ENCODE measurements around the gene MYBPC2.
"Not testable (repeated sequence)": the region's sequence is repeated elsewhere in the genome, so short reads cannot be mapped to it uniquely, and the experiment has no call there.

MYBPC2 gene

DNA sequence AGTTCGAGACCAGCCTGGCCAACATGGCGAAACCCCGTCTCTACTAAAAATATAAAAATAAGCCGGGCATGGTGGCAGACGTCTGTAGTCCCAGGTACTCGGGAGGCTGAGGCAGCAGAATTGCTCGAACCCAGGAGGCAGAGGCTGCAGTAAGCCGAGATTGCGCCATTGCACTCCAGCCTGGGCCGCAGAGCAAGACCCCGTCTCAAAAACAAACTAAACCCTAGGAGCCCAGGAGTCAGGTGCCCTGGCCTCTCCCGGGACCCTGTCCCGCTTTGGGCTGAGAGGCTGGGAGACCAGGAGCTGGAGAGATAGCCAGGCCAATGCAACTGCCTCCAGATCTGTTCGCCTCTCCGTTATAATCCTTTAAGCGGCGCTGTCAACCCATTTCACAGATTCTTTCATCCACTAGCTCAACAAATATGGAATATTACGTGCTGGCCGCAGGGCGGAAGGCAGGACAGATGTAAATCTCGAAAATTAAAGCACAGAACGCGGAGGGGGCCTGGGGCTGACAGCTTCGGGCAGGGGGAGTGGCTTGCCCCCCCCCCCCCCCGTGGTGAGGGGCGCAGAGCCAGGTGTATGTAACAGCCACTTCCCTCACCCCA lies 5.3 kb upstream of the MYBPC2 start:
- DNase-seq (ENCODE audit: low read depth in 4 of 4, low spot score in 1 of 4), result no peak

- peak in 1 of 4 experiments; percentile 37 for DNase-seq (ENCODE audit: low read depth in 4 of 4, low spot score in 1 of 4)
Observed at GRCh38 chr19:50427997-50428425, 4.7 kb upstream of the MYBPC2 start.

GRCh38 chr19:50428772-50429463 lies 3.8 kb upstream of the MYBPC2 start:
- no peak for DNase-seq (ENCODE audit: low read depth in 4 of 4, low spot score in 1 of 4)

DNA sequence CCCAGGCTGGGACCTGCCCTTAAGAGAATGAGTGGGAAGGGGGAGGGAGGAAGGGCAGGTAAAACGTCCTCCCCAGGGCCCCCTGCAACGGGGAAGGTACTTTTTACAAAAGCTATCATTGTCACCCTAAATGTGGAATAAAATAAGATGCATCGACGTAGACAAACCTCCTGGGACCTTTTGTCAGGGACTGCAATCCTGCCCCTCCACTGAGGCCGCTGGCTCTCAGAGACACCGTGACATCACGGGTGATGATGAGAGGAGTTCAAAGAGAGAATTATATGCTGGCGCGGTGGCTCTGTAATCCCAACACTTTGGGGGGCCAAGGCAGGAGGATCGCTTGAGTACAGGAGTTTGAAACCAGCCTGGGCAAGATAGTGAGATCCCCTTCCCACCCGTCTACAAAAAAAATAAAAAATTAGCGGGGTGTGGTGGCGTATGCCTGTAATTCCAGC lies 1.8 kb upstream of the MYBPC2 start:
- DNase-seq (ENCODE audit: low read depth in 4 of 4, low spot score in 1 of 4), result no peak

GRCh38 chr19:50431343-50432220 lies 1.1 kb upstream of the MYBPC2 start:
- peak; percentile 70 to 82 (median 78) for DNase-seq (ENCODE audit: low read depth in 4 of 4, low spot score in 1 of 4)

- no peak for DNase-seq (ENCODE audit: low read depth in 4 of 4, low spot score in 1 of 4)
Observed at GRCh38 chr19:50433201-50434180, 799 bp downstream of the MYBPC2 start.

DNA sequence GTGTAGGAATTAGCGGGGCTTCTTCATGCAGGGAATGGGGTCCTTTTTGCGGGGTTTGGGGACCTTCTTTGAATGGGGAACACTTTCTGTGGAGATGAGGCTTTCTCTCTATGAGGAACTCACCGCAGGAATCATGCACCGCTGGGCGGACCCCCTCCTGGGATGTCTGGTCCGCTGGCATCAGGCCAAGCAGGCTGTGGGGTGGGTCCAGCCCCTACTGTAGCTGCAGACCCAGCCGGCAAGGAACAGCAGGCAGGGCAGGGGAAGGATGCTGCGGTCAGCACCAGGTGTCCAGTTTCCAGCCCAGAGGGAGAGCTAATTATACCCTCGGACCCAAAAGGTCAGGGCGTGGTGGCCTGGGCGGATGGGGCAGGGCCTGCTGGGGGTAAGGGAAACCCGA lies 1.8 kb downstream of the MYBPC2 start:
- no peak for DNase-seq (ENCODE audit: low read depth in 4 of 4, low spot score in 1 of 4)

GRCh38 chr19:50435221-50435620 lies 2.5 kb downstream of the MYBPC2 start:
- DNase-seq (ENCODE audit: low read depth in 4 of 4, low spot score in 1 of 4), result no peak

GRCh38 chr19:50435627-50436026 lies 2.9 kb downstream of the MYBPC2 start:
- DNase-seq (ENCODE audit: low read depth in 4 of 4, low spot score in 1 of 4), result no peak

DNA sequence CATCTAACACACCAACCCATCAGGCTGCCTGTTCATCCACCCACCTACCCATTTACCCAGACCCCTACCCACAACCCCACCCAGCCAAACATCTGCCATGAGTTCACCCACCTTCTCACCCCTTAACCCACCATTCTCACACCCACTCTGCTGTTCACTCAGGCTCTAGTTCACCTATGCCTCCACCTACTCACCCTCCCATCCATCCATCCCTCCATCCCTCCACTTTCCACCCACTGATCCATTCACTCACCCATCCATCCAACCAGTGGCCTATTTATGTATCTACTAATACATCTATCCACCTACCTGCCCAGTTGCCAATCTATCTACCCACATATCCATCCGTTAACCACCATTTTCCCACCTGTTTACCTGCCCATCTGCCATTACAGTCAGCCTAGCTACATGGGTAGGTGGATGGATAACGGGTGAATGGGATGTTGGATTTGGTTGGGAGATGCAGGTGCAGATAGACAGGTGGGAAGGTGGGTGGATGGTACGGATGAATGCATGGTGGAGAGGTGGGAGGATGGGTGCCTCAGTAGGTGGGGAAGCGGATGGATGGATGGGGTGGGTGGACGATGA lies 5.3 kb downstream of the MYBPC2 start:
- no peak for DNase-seq (ENCODE audit: low read depth in 4 of 4, low spot score in 1 of 4)

- not testable (repeated sequence) for DNase-seq (ENCODE audit: low read depth in 4 of 4, low spot score in 1 of 4)
Observed at GRCh38 chr19:50439130-50439529, 6.4 kb downstream of the MYBPC2 start.

DNA sequence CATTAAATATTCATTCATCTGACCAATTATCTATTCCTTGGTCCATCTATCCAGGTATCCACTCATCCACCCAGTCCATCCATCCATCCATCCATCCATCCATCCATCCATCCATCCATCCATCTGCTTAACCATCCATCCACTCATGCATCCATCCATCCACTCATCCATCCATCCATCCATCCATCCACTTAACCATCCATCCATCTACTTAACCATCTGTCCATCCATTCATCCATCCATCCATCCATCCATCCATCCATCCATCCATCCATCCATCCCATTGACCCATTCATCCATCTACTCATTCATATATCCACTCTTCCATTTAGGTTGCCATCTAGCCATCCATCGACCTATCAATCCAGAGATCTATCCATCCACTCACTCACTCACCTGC lies 11.4 kb downstream of the MYBPC2 start:
- DNase-seq (ENCODE audit: low read depth in 4 of 4, low spot score in 1 of 4), result no peak

DNA sequence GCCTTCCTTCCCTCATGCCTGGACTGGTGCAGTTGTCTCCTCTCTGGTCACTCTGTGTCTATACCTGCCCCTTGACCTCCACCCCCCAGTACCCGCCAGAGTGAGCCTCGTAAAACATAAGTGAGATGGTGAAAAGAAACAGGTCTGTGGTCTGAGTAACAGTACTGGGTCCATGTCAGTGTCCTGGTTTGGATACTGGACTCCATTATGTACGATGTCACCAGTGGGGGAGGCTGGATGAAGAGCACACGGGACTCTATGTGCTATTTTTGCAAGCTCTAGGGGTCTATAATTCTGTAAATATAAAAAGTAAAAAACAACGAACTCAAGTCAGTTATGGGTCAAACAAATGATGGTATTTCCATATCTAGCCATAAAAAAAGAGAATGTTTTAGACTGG lies 14.4 kb downstream of the MYBPC2 start:
- no peak for DNase-seq (ENCODE audit: low read depth in 4 of 4, low spot score in 1 of 4)

- DNase-seq (ENCODE audit: low read depth in 4 of 4, low spot score in 1 of 4), result no peak
Observed at GRCh38 chr19:50447750-50448149, 15.1 kb downstream of the MYBPC2 start.

DNA sequence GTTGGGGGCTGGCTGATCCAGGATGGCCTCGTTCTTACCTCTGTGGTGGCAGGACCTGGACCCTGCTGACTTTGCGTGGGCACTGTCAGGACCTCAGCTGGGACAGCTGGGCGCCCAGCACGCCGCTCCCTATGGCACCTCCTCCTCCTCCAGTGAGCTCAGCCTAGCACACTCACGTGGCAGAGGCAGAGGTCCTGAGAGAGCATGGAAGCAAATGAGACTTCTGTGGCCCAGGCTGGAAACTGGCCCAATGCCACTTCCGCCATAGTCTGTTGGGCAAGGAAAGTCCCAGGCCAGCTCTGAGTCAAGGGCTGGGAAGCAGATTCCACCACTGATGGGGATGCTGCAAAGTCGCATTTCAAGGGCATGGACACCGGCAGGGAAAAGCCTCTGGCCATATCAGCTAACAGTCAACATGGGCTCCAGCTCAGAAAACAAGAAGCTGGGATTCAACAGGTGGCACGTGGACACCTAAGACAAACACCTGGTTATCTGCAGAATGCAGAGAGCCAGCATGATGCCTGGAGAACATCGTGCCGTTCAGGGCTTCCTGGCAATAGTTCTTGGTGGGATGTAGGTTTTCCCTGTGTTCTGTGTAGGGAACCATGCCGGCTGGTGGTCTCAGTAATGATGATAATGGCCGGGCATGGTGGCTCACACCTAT lies 16.7 kb downstream of the MYBPC2 start:
- no peak for DNase-seq (ENCODE audit: low read depth in 4 of 4, low spot score in 1 of 4)

GRCh38 chr19:50450369-50451222 lies 17.9 kb downstream of the MYBPC2 start:
- no peak for DNase-seq (ENCODE audit: low read depth in 4 of 4, low spot score in 1 of 4)

- DNase-seq (ENCODE audit: low read depth in 4 of 4, low spot score in 1 of 4), result no peak
Observed at GRCh38 chr19:50451223-50451534, 18.5 kb downstream of the MYBPC2 start.

DNA sequence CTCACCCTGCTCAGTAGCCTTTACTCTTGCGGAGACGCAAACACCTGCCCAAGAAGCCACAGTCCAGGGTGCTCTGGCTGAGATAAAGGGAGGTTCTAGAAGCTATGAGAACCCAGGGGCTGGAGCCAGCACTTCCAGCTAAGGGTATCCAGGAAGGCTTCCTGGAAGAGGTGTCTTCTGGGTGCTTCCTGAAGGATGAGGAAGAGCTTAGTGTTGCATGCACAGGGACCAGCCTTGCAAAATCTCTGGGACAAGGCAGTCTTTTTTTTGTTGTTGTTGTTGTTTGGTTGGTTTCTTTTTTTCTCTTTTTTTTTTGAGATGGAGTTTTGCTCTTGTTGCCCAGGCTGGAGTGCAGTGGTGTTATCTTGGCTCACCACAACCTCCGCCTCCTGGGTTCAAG lies 20.6 kb downstream of the MYBPC2 start:
- DNase-seq (ENCODE audit: low read depth in 4 of 4, low spot score in 1 of 4), result no peak

DNA sequence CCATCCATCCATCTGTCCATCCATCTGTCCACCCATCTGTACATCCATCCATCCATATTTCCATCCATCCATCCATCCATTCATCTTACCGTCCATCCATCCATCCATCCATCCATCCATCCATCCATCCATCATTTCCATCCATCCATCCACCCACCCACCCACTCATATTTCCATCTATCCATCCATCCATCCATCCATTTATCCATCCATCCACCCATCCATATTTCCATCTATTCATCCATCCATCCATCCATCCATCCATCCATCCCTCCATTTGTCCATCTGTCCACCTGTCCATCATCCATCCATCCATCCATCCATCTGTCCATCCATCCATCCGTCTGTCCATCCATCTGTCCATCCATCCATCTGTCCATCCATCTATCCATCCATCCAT lies 23.3 kb downstream of the MYBPC2 start:
- no peak for DNase-seq (ENCODE audit: low read depth in 4 of 4, low spot score in 1 of 4)

Measured in stimulated activated CD4-positive, alpha-beta T cell treated with anti-CD3 and anti-CD28 coated beads, Interleukin-1b, Interleukin-23, amount 100 ng/mL, for 24 hours (primary cell).